ENCODE measurements around the gene MROH8.

The MROH8 gene

GRCh38 chr20:37200926-37201826 is 21.8 kb upstream of the MROH8 start:
- no peak for TF ChIP-seq CTCF (IDR thresholded peaks at IDR 0.05; ENCODE audit: low read depth, low read length, missing control alignments)
- no peak for DNase-seq (ENCODE audit: low read depth)

GRCh38 chr20:37200376-37200775 is 21.0 kb upstream of the MROH8 start:
- TF ChIP-seq CTCF (IDR thresholded peaks at IDR 0.05; ENCODE audit: low read depth, low read length, missing control alignments), result no peak
- no peak overlapping the region for H3K4me3 ChIP-seq (ENCODE audit: low read depth, low read length)
- no peak for DNase-seq (ENCODE audit: low read depth)

More at GRCh38 chr20:37200926-37201826, 21.8 kb upstream of the MROH8 start:
- no peak overlapping the region for H3K4me3 ChIP-seq (ENCODE audit: low read depth, low read length)

GRCh38 chr20:37198932-37199660 is 19.7 kb upstream of the MROH8 start:
- no peak for TF ChIP-seq CTCF (IDR thresholded peaks at IDR 0.05; ENCODE audit: low read depth, low read length, missing control alignments)
- no peak overlapping the region for H3K4me3 ChIP-seq (ENCODE audit: low read depth, low read length)
- no peak for DNase-seq (ENCODE audit: low read depth)

- DNase-seq (ENCODE audit: low read depth), result no peak
- H3K4me3 ChIP-seq (ENCODE audit: low read depth, low read length), result no peak overlapping the region
- no peak for TF ChIP-seq CTCF (IDR thresholded peaks at IDR 0.05; ENCODE audit: low read depth, low read length, missing control alignments)
Observed at GRCh38 chr20:37194621-37195417, 15.5 kb upstream of the MROH8 start.

- no peak for DNase-seq (ENCODE audit: low read depth)
- no peak overlapping the region for H3K4me3 ChIP-seq (ENCODE audit: low read depth, low read length)
- TF ChIP-seq CTCF (IDR thresholded peaks at IDR 0.05; ENCODE audit: low read depth, low read length, missing control alignments), result no peak
Observed at GRCh38 chr20:37193821-37194220, 14.5 kb upstream of the MROH8 start.

GRCh38 chr20:37193226-37193625 is 13.9 kb upstream of the MROH8 start:
- TF ChIP-seq CTCF (IDR thresholded peaks at IDR 0.05; ENCODE audit: low read depth, low read length, missing control alignments), result no peak
- no peak overlapping the region for H3K4me3 ChIP-seq (ENCODE audit: low read depth, low read length)
- DNase-seq (ENCODE audit: low read depth), result no peak

All from GM12864 (cell line).